MM.1S (cell line): ENCODE measurements around the gene NRXN3.

ENCODE experiments used
- DNase-seq: peaks from one replicate; pipeline ENCODE4 v3.0.0-alpha.2; 2015
- H2AFZ ChIP-seq: fragments of 300-600 bp; sonication (generic); 2 replicates; pipeline ENCODE4 v1.6.0; 2016; ENCODE audit warnings: antibody characterized with exemption, low read length
- H3F3A ChIP-seq: fragments of 300-600 bp; sonication (generic); 2 replicates; pipeline ENCODE4 v1.6.1; 2016; ENCODE audit warnings: mild to moderate bottlenecking, antibody characterized with exemption, low read length, moderate library complexity, mixed read lengths; ENCODE audit not compliant: insufficient read depth
- H3K27ac ChIP-seq: fragments of 300-600 bp; sonication (generic); 2 replicates; pipeline ENCODE4 v1.5.1; 2016; ENCODE audit warnings: mild to moderate bottlenecking, low read length
- H3K27me3 ChIP-seq: fragments of 300-600 bp; sonication (generic); replicated peaks from 2 replicates; pipeline ENCODE4 v1.6.0; 2016; ENCODE audit warnings: low read length; ENCODE audit not compliant: insufficient read depth
- H3K36me3 ChIP-seq: fragments of 300-600 bp; sonication (generic); replicated peaks from 2 replicates; pipeline ENCODE4 v1.6.1; 2016; ENCODE audit warnings: mild to moderate bottlenecking, low read length, mixed read lengths; ENCODE audit not compliant: insufficient read depth
- H3K4me1 ChIP-seq: fragments of 300-600 bp; sonication (generic); 2 replicates; pipeline ENCODE4 v1.6.1; 2016; ENCODE audit warnings: low read length, mixed read lengths
- H3K4me2 ChIP-seq: fragments of 300-600 bp; sonication (generic); 2 replicates; pipeline ENCODE4 v1.6.0; 2016; ENCODE audit warnings: low read depth, low read length
- H3K4me3 ChIP-seq: fragments of 300-600 bp; sonication (generic); 2 replicates; pipeline ENCODE4 v1.5.1; 2016; ENCODE audit warnings: low read length, mixed read lengths
- H3K79me2 ChIP-seq: fragments of 300-600 bp; sonication (generic); 2 replicates; pipeline ENCODE4 v1.6.1; 2016; ENCODE audit warnings: mixed run types, low read length, mixed read lengths
- H3K9ac ChIP-seq: fragments of 300-600 bp; sonication (generic); 2 replicates; pipeline ENCODE4 v1.6.1; 2016; ENCODE audit warnings: low read length, mixed read lengths
- H3K9me2 ChIP-seq: fragments of 300-600 bp; sonication (generic); replicated peaks from 2 replicates; pipeline ENCODE4 v1.6.1; 2016; ENCODE audit warnings: mild to moderate bottlenecking, low read length, mixed read lengths; ENCODE audit not compliant: insufficient read depth
- H3K9me3 ChIP-seq: fragments of 300-600 bp; sonication (generic); replicated peaks from 2 replicates; pipeline ENCODE4 v1.6.1; 2016; ENCODE audit warnings: mild to moderate bottlenecking, low read length, mixed read lengths; ENCODE audit not compliant: insufficient read depth
- H4K20me1 ChIP-seq: fragments of 300-600 bp; sonication (generic); 2 replicates; pipeline ENCODE4 v1.6.1; 2016; ENCODE audit warnings: mild to moderate bottlenecking, low read length, moderate library complexity, mixed read lengths; ENCODE audit not compliant: insufficient read depth
- CTCF ChIP-seq: fragments of 300-600 bp; sonication (generic); IDR thresholded peaks from 2 replicates; pipeline ENCODE4 v1.5.1; 2016; ENCODE audit warnings: antibody characterized with exemption, low read length, mixed read lengths
- EZH2 ChIP-seq: fragments of 300-600 bp; sonication (generic); optimal IDR thresholded peaks from 2 replicates; pipeline ENCODE3; 2017; ENCODE audit warnings: low read depth, mild to moderate bottlenecking, antibody characterized with exemption, low read length, mixed read lengths
- EZH2phosphoT487 ChIP-seq: fragments of 300-600 bp; sonication (generic); IDR thresholded peaks from 2 replicates; pipeline ENCODE4 v1.6.1; 2018; ENCODE audit warnings: antibody characterized with exemption, low read length

NRXN3 gene

GRCh38 chr14:79064214-79064613 is 894.0 kb downstream of the NRXN3 start:
- Histone ChIP-seq H3K9me3 (no peaks in the 10 kb centered on the region), H3K4me1 (no peaks in the 10 kb centered on the region), H2AFZ (no peak overlapping the region), H3F3A (no peaks in the 10 kb centered on the region), H3K27ac (no peak overlapping the region), H3K9me2 (no peaks in the 10 kb centered on the region), H3K36me3 (no peaks in the 10 kb centered on the region), H3K79me2 (no peaks in the 10 kb centered on the region), H4K20me1 (no peaks in the 10 kb centered on the region), H3K9ac (no peak overlapping the region), H3K4me2 (no peak overlapping the region), H3K27me3 (no peaks in the 10 kb centered on the region), H3K4me3 (no peak overlapping the region)
- no peak for DNase-seq
- TF ChIP-seq EZH2 (no peak), EZH2phosphoT487 (no peak), CTCF (no peak)

- no peak for DNase-seq
- Histone ChIP-seq H3K79me2 (no peaks in the 10 kb centered on the region), H3K4me2 (no peak overlapping the region), H3K4me1 (no peaks in the 10 kb centered on the region), H3K27me3 (no peaks in the 10 kb centered on the region), H3K36me3 (no peaks in the 10 kb centered on the region), H3K27ac (no peak overlapping the region), H3K4me3 (no peak overlapping the region), H3F3A (no peaks in the 10 kb centered on the region), H4K20me1 (no peaks in the 10 kb centered on the region), H2AFZ (no peak overlapping the region), H3K9me2 (no peaks in the 10 kb centered on the region), H3K9me3 (no peaks in the 10 kb centered on the region), H3K9ac (no peak overlapping the region)
- no peak for TF ChIP-seq EZH2phosphoT487
Measured at GRCh38 chr14:79074510-79074909, 904.3 kb downstream of the NRXN3 start.

- no peak overlapping the region for H3K4me2 ChIP-seq
- H4K20me1 ChIP-seq = no peaks in the 10 kb centered on the region
- H2AFZ ChIP-seq = no peak overlapping the region
- H3K27ac ChIP-seq = no peak overlapping the region
- no peaks in the 10 kb centered on the region for H3F3A ChIP-seq
- no peak overlapping the region for H3K9ac ChIP-seq
- H3K4me1 ChIP-seq = no peaks in the 10 kb centered on the region
- no peak for DNase-seq
- no peaks in the 10 kb centered on the region for H3K79me2 ChIP-seq
- H3K9me2 ChIP-seq = no peaks in the 10 kb centered on the region
- TF ChIP-seq EZH2phosphoT487 (no peak), EZH2 (no peak), CTCF (no peak)
- H3K9me3 ChIP-seq = no peaks in the 10 kb centered on the region
- H3K27me3 ChIP-seq = no peaks in the 10 kb centered on the region
- no peak overlapping the region for H3K4me3 ChIP-seq
- H3K36me3 ChIP-seq = no peaks in the 10 kb centered on the region
Measured at GRCh38 chr14:79076428-79076827, 906.3 kb downstream of the NRXN3 start.

- H3F3A ChIP-seq = no peaks in the 10 kb centered on the region
- no peak overlapping the region for H2AFZ ChIP-seq
- H3K9me2 ChIP-seq = no peaks in the 10 kb centered on the region
- DNase-seq = no peak
- no peaks in the 10 kb centered on the region for H3K27me3 ChIP-seq
- no peaks in the 10 kb centered on the region for H3K9me3 ChIP-seq
- no peaks in the 10 kb centered on the region for H3K4me1 ChIP-seq
- H3K4me2 ChIP-seq = no peak overlapping the region
- H3K27ac ChIP-seq = no peak overlapping the region
- H3K9ac ChIP-seq = no peak overlapping the region
- H3K79me2 ChIP-seq = no peaks in the 10 kb centered on the region
- no peaks in the 10 kb centered on the region for H3K36me3 ChIP-seq
- H4K20me1 ChIP-seq = no peaks in the 10 kb centered on the region
- no peak overlapping the region for H3K4me3 ChIP-seq
- TF ChIP-seq EZH2phosphoT487 (no peak), EZH2 (no peak), CTCF (no peak)
Measured at GRCh38 chr14:79077096-79077495, 906.9 kb downstream of the NRXN3 start.
